HepG2 (cell line): ENCODE measurements around the gene FAM216A.

Source experiments
- FOXJ3 ChIP-seq: sonication (generic); formaldehyde crosslinking; IDR thresholded peaks from 2 replicates; pipeline ENCODE4 v1.4.0; 2020; ENCODE audit warnings: missing genetic modification reagents, mild to moderate bottlenecking, borderline replicate concordance
- SMC3 ChIP-seq: IDR thresholded peaks from 2 replicates; pipeline ENCODE4 v1.6.1; 2011; ENCODE audit warnings: low read length, improper control_type of control experiment
- ZFP90 ChIP-seq: sonication (generic); formaldehyde crosslinking; IDR thresholded peaks from 2 replicates; pipeline ENCODE4 v1.8.0; 2022; ENCODE audit warnings: missing genetic modification reagents, mild to moderate bottlenecking, inconsistent platforms, borderline replicate concordance

GRCh38 chr12:110531741-110532333 is 63.2 kb downstream of the FAM216A start:
- no peak for TF ChIP-seq SMC3
- TF ChIP-seq FOXJ3 (CRISPR knock-in tag): no peak
- TF ChIP-seq ZFP90 (CRISPR knock-in tag): no peak
